Vagina (tissue), 2 donors: ENCODE results near the gene LDB2.

Experiments used
- POLR2A ChIP-seq, 2 donors: fragments of 450-650 bp; IDR thresholded peaks; one replicate each; pipeline ENCODE4 v1.6.1; 2017; ENCODE audit warnings: antibody characterized with exemption in 2 of 2, mild to moderate bottlenecking in 2 of 2, moderate library complexity in 2 of 2
- POLR2AphosphoS5 ChIP-seq, 2 donors: sonication (generic); formaldehyde crosslinking; IDR thresholded peaks; one replicate each; pipeline ENCODE4 v1.9.0; 2017; ENCODE audit warnings: antibody characterized with exemption in 2 of 2, mild to moderate bottlenecking in 2 of 2, low read depth in 1 of 2; ENCODE audit not compliant: insufficient read depth in 1 of 2

- TF ChIP-seq POLR2AphosphoS5 (IDR thresholded peaks at IDR 0.05; ENCODE audit: insufficient read depth in 1 of 2, low read depth in 1 of 2), result no peak
- no peak for TF ChIP-seq POLR2A (IDR thresholded peaks at IDR 0.05)
Observed at GRCh38 chr4:16569790-16570189, 328.7 kb downstream of the LDB2 start.
